HG03432 (cell line): ENCODE measurements around the gene SCGB3A2.

Source experiments
- ATAC-seq: cut with Tn5 transposase; IDR thresholded peaks from one replicate; pipeline ENCODE4 v1.9.1; 2021; ENCODE audit warnings: mild to moderate bottlenecking, moderate library complexity; ENCODE audit not compliant: unreplicated experiment

The SCGB3A2 gene, protein sequence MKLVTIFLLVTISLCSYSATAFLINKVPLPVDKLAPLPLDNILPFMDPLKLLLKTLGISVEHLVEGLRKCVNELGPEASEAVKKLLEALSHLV

DNA sequence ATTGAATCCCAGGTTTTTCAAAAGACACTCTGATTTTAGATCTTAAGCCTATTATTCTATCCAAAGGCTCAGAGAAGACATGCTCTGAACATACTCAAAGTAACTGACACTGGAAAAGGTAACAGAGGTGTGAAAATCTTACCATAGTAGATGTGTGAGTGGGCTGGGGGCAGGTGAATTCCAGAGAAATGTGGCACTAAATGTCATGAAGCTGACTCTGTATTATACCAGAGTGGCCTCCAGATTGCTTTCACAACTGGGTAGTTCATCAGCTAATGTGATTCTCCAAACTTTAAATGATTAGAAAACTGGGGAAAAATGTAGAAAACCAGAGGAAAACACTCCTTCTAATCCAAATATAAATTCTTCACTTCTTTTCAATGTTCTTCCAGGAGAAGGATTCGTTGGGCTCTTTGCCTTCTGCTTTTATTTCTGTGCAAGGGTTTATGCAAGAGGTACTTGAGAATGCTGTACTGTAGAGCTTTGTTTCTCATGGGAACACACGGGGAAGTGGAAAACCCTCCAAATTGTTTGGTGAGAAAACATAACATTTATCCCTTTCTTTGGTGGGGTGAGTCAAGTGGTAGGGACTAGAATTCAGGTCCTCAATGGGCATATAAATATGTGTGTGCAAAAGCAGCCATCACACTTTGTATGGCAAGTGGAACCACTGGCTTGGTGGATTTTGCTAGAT lies at the start of gene SCGB3A2:
SCGB3A2 (plus strand) TSS at position 646 of the 694 bp plus-strand sequence. CDS start 93 bp downstream, outside the sequence.
- no peak for ATAC-seq

DNA sequence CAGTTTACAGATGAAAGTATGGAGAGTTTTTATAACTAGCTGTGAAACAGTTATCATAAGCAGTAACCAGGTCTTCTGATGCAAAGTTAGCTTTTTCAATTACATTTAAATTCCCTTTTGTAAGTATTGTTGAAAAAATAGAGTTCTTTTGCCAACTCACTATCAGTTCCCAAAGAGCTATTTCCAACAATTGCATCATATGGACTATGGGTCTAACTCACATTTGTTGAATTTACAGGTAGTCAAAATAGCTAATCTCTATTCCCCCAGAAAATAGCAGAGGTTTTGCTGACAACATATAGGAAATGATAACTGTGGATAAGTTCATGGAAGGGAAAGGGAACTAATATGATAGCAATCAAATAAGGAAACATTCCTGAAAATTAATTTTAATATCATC lies 48.5 kb upstream of the SCGB3A2 start:
- ATAC-seq: no peak

DNA sequence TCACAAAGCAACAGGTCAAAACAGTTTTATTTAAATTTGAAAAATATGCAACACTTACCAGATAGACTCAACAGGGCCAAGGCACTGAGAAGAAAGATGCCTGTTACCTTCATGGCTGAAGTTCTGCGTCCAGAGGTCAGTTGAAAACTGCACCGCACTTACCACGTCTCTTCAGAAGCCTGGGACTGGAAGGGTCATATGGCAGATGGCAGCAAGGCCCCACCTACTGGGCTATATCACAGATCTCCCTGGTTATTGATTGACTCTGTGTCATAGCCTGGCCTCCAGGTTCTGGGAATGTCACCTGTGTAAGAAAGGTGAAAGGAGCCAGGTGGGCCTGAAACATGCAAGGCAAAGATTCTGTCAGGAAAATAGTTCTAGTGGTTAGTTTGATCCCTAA lies 47.0 kb upstream of the SCGB3A2 start, which contains the start of gene SPINK1:
SPINK1 (minus strand) TSS at position 207 of the 400 bp plus-strand sequence; CDS start at position 113, 94 bp downstream.
- ATAC-seq: no peak

DNA sequence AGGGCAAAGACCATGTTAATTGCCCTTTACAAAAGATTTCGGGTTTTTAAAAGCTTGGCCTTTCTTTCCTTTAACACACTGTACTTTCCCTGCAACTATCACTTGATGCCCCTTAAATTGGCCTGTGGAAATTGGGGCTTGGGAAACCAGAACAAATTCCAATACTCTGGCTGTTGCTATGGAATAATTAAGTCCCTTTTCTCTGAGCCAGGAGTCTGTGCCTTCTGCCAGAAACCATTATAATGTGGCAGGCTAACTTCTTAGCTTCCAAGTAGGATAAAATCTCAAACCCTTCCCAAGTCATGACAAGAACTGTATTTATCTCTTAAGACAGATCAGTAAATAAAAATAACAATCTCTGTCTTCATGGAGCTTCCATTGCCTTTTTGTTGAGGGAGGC lies 46.0 kb upstream of the SCGB3A2 start:
- ATAC-seq: no peak

DNA sequence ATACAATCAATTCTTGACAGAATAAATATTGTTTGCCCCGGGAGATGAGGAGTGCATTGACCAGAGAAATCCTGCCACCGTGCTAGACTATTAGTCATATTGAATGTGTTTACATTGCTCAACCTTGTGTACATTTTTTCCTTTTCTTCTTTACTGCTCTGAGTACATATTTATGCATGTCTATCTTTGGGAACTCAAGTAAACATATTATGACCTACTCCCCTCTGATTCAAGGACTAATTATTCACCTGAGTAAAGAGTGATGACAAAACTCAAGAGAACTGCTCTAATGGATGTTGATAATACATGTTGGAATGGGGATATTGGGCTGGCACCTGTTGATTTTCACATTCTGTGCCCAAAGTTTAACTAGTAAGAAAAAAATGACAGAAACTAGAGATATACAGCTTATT lies 43.1 kb upstream of the SCGB3A2 start:
- ATAC-seq: no peak

DNA sequence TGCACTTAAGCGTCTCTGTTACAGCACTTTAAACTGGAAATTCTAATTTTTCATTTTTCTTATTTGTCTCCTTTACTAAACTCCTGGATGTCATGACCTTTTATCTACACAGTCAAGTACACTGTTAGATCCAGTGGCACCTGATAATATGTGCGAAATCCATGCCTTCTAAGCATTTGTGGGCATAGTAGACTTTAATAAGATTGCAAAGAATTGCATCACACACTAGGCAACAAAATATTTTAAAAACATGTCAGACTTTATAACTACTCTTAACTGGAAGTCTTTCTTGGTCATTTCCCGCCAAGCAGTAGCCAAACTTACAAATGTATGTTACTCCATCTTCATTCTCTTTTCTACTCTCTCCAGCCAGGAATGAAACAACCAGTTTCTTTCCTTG lies 42.1 kb upstream of the SCGB3A2 start:
- ATAC-seq: no peak

DNA sequence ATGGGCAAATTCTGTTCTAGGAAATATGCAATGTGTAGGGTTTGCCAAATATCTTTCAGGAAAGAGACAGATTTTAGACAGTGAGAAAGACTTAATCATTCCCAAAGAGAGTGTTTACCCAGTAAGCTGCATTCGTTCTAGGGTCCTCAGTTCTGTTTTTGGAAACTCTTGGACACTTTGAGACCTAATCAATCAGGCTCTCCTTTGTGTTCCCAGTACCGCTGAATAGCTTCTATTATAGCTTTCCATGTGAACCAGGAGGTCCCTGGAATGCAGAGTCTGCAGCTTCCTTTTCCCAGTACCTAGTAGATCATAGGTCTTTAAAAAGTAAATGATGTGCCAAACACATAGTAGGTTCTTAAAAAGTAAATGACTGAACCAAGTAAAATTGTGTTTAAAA lies 35.6 kb upstream of the SCGB3A2 start:
- ATAC-seq: no peak

DNA sequence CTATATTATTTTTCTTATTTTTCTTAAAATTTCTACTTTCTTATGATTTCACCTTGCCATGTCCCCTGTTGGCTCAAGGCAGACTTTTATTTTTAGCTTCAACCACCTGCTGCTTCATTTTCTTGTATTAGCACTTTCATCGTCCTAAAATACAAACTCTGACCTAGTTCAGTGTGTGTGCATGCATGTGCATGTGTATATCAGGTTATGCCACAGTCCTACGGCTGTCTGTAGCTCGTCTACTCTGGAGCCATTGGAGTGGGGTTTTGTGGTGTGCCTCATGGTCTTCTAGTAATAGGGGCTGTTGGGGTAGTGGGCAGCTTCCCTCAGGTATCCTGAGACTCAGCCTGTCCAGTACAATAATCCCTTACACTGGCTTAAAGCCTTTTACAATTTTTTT lies 33.7 kb upstream of the SCGB3A2 start:
- ATAC-seq: no peak

DNA sequence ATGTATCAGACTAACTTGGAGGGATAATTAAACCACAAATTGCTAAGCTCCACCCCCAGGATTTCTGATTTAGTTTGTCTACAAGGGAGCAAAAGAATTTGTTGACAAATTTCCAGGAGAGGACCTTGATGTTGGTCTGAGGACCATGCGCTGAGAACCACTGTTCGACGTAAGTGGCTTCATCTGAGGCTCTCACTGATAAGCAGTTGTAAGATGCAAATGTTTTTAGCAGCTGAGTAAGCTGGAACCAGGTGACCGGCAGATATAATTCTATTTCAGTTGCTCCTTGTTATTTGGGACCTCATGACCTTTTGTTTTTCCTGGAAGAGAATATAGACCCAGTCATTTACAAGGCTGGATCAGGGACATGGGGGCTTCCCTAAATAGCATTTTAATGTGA lies 32.9 kb upstream of the SCGB3A2 start:
- no peak for ATAC-seq

DNA sequence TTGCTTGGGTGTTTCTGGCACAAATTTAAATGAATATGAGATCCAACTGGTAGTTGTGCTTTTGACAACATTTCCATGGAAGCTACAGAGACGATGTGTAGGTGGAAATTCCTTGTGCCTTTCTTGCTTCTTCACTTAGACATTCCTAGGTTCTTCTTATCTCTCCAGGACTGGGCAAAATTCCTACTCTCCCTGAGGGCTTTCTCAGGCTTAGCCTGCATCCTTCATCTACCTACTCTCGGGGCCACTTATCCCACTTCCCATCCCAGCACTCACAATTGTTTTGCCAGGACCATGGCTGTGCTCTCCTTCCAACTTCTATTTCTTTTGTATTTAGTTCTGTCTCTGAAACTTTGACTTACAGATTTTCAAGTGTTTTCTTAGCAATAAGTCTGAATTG lies 29.3 kb upstream of the SCGB3A2 start:
- no peak for ATAC-seq

DNA sequence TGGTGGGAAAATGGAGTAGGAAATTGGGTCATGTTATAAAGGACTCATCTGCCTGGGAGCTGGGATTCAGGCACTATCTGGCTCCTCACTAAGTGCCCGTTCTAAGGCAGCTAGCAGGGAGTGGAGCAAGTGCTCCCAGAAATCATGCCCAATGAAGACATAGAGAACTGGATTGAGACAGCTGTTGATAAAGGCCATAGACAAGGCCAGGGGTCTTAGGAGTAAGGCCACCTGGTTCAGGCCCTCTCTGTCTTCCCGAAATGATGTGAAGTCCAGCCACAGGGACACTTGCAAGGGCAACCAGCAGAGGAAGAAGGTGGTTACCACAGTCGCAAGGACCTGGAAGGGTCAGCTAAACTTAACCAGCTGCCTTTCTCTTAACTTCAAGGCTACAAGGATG lies 26.9 kb upstream of the SCGB3A2 start:
- no peak for ATAC-seq

DNA sequence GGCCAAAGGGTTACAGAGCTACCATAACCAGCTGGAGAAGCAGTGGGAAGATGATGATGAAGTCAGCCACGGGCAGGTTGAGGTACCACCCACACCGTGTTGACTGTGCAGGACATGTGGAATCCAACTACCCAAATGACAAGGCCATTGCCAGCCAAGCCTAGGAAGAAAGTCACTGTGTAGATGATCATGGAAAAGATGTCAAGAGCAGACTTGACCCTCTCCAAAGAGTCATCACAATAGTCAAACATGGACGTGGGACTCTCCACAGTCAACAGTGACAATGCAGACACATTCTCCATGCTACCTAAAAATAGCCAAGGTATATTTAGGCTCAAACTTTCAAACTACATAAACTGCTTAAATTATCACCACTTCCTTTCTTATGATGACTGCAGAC lies 26.1 kb upstream of the SCGB3A2 start:
- ATAC-seq: no peak

DNA sequence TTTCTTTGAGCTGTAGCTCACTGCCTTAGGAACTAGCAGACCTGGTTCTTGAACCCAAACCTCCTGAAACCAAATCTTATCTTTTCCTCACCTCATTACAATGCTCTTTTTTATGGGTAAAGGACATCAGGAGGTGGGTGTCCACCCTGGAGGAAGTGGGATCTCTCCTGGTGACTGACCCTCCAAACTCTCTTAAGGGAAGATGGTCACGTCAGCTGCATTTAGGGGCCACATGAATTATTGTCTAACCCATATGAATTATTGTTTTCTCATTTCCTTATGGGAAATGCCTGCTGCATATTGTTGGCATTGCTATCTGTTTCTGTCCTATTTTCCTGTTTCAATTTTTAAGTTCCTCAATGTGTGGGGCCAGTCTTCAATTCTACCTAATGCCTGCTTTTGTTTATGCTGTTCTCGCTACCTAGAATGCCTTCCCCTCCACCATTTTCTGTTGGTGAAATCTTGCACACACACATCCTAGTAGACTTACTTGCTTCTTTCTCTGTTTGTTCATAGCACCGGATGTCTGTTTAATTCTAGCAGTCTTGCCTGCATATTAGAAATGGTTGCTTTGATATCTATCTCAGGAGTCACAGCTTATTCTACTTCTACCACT lies 25.0 kb upstream of the SCGB3A2 start:
- no peak for ATAC-seq

DNA sequence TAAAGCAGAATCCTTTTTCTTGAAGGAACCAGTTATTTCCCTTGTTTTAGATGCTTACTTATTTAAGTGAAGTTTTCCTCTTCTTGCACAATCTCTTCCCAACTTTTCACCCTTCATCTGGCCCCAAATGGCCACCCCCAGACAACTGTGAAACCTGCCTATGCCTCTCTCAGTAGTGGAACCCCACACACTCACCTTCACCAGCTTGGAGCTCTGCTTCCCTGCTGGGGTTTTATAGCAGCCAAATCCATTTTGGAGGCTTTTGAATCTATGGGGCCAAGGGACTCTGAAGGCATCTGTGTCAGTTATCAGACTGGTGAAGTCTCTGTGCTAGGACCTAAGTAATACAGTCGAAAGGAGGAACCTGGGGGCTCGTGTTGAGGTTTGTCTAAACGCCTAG lies 24.2 kb upstream of the SCGB3A2 start:
- ATAC-seq: no peak

DNA sequence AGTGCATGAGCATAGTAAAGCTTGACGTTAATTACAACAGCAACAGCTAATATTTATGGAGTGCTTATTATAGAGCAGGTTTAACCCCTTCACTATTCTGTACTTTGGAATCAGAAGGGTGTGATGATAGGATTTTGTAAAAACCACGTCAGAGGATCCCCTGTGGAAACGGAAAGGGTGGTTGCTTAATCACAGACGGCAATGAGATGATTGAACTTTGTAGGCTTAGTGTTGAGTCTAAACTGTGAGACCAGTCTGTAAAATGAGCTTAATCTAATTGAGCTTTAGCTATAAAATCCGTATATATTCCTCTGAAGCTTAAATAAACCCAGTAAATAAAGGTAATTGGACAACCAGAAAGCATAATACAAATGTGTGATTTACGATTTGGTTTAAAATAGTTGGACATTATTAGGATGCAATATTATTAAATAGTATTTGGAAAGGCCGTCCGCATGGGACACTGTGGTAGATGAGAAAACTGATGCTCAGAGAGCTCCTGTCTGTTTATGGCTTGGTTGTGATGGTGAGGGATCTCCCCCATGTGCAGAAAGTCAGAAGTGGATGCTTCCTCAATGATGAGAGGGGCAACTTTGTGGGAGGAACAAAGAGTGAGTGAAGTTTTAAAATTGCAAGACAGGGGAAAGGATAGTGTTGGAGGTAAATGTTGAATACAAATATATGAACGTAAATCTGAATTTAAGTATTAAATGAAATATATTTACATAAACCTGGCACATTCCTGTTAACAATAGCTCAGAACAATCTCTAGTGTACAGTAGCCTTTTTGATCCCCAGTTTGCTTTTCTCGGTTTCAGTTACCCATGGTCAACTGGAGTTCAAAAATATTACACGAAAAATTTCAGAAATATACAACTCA lies 23.4 kb upstream of the SCGB3A2 start:
- ATAC-seq: no peak

DNA sequence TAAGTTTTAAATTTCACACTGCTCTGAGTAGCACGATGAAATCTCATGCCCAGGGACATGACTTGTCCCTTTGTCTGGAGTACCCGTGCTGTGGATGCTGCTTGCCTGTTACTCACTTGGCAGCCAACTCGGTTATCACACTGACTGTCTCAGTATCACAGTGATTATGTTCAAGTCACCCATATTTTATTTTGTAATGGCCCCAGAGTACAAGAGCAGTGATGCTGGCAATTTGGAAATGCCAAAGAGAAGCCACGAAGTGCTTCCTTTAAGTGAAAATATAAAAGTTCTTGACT lies 22.8 kb upstream of the SCGB3A2 start:
- no peak for ATAC-seq

DNA sequence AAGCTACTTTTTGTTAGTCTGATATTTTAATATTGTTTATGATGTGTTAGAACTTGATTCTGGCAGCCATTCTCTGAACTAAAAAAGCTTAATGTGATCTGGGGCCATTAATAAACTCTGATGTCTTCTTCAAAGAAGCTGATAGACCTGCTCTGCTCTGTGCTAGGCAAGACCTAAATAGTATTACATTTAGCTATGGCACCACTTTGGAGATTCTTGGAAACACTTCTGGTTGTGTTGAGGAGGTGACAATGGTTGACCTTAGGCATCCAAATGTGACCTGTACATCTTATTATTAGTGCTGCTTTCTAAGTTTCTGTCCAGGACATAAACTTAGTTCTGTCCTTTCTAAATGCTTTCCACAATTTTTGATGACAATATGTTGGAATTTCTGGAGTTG lies 21.7 kb upstream of the SCGB3A2 start:
- no peak for ATAC-seq

DNA sequence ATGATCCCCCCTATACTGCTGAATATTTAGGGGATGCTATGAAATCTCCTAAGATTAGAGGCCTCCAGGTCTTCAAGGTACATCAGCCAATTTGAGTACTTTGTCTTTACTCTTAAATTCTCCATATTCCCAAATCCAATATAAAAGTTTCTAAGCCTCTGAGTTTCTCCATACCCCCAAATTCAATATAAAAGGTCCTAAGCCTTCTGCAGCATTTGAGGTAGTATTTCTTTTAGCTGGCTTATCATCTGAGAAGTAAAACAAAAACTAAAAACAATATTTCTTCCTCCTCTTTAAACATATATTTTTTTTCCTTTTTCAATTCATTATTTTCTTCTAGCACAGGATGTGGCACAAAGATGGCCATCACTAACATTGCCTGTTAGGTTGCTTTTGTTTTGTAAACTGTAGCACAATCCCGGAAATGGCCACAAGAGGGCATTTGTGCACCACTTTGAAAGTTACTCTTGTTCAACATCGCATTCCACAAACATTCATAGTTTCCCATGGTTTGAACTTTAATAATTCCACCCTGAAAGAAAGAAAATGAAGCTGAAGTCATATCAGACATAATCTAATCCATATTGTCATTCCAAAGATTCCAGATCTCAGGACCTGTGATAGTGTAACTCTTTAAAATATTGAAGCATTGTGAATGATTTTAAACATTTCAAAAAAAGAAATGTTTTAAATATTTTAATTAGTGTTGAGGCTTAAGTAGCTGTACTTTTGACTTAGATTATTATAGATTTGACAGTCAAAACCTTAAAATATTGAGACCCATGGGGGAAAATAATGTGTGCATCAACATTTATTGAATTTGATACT lies 21.0 kb upstream of the SCGB3A2 start:
- ATAC-seq: peak; percentile 91

DNA sequence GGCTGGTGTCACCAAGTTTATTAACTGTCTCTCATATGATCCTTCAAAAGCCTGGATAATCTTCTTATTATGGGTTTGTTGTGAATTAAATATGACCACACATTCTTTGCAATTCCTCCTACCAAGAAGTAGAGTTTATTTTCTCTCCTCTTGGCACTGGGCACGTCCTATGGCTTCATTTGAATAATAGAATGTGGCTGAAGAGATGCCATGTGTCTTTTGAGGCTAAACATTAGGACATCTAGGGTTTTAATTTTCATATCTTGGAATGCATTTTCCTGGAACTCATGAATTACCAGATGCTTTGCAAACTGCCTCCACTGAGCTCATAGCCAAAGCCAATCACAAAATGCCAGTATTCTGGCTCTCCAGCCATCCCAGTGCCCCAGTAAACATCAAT lies 19.9 kb upstream of the SCGB3A2 start:
- ATAC-seq: no peak

DNA sequence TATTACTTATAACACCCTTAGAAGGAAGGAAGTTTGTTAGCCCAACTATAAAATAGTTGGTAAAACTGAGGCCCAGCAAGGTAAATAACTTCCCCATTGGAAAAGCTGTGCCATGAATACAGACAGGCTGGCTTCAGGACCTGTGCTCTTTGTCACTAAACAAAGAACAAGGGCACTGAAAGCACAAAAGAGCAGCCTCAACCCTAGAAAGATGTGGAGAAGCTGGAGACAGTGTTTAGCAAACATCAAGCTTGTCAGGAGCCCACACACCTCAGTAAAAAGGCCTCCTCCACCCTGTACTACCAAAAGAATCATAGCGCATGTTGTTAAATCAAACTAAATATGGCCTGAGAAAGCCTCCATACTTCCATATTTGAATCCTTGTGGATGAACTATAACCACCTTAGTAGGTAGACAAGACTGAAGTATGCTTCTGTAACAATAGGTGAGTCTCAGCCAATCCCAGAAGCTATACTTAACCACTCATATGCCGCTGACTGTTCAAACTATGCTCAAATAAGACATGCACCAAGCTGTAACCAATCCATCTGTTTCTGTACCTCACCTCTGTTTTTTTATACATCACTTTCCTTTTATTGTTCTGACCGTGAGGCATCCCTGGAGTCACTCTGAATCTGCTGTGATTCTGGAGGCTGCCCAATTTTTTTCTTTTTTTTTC lies 18.4 kb upstream of the SCGB3A2 start:
- no peak for ATAC-seq
